Effector CD8-positive, alpha-beta T cell (primary cell): ENCODE results near the gene HSFX1.

Experiments used
- DNase-seq: peaks from one replicate; lab custom pipeline; 2025; lab: John Stamatoyannopoulos, UW

Gene HSFX1

GRCh38 chrX:149804102-149804501, 30.2 kb downstream of the HSFX1 start:
- DNase-seq = no peak

- DNase-seq = no peak
Measured at GRCh38 chrX:149807747-149808458, 34.0 kb downstream of the HSFX1 start.

GRCh38 chrX:149818652-149819051, 44.8 kb downstream of the HSFX1 start:
- no peak for DNase-seq

GRCh38 chrX:149819371-149819770, 45.5 kb downstream of the HSFX1 start:
- DNase-seq = no peak

GRCh38 chrX:149825424-149825823, 51.6 kb downstream of the HSFX1 start:
- DNase-seq = no peak
